ENCODE data around the gene CLECL1.
"Not testable (repeated sequence)": the region's sequence is repeated elsewhere in the genome, so short reads cannot be mapped to it uniquely, and the experiment has no call there.

GRCh38 chr12:9682949-9683348 is 49.9 kb downstream of the CLECL1 start:
- TF ChIP-seq POLR2A (IDR thresholded peaks at IDR 0.05); CTCF (IDR thresholded peaks at IDR 0.05 in 8 of 11, conservative IDR thresholded peaks at IDR 0.05 in 3 of 11): not testable (repeated sequence)
